ENCODE results near the gene ZNF536.

Gene ZNF536

GRCh38 chr19:30543243-30543945 lies 171.2 kb downstream of the ZNF536 start:
- no peak for DNase-seq

GRCh38 chr19:30545752-30546151 lies 173.6 kb downstream of the ZNF536 start:
- DNase-seq: no peak

GRCh38 chr19:30546332-30546731 lies 174.1 kb downstream of the ZNF536 start:
- DNase-seq: no peak

GRCh38 chr19:30547246-30547645 lies 175.1 kb downstream of the ZNF536 start:
- DNase-seq: no peak

- no peak for DNase-seq
Observed at GRCh38 chr19:30549151-30549550, 177.0 kb downstream of the ZNF536 start.

- DNase-seq: no peak
Observed at GRCh38 chr19:30551271-30551670, 179.1 kb downstream of the ZNF536 start.

GRCh38 chr19:30552593-30552992 lies 180.4 kb downstream of the ZNF536 start:
- DNase-seq: no peak

- no peak for DNase-seq
Observed at GRCh38 chr19:30555075-30555790, 183.0 kb downstream of the ZNF536 start.

- no peak for DNase-seq
Observed at GRCh38 chr19:30555791-30556110, 183.6 kb downstream of the ZNF536 start.

- DNase-seq: no peak
Observed at GRCh38 chr19:30556230-30556711, 184.1 kb downstream of the ZNF536 start.

GRCh38 chr19:30557212-30557611 lies 185.0 kb downstream of the ZNF536 start:
- no peak for DNase-seq

- no peak for DNase-seq
Observed at GRCh38 chr19:30557927-30558557, 185.9 kb downstream of the ZNF536 start.

GRCh38 chr19:30558793-30559192 lies 186.6 kb downstream of the ZNF536 start:
- no peak for DNase-seq

- no peak for DNase-seq
Observed at GRCh38 chr19:30559446-30559845, 187.3 kb downstream of the ZNF536 start.

GRCh38 chr19:30562981-30563380 lies 190.8 kb downstream of the ZNF536 start:
- DNase-seq: no peak

- no peak for DNase-seq
Observed at GRCh38 chr19:30563691-30564090, 191.5 kb downstream of the ZNF536 start.

- DNase-seq: no peak
Observed at GRCh38 chr19:30564551-30565011, 192.4 kb downstream of the ZNF536 start.

GRCh38 chr19:30565636-30566035 lies 193.5 kb downstream of the ZNF536 start:
- DNase-seq: no peak

GRCh38 chr19:30566681-30567420 lies 194.7 kb downstream of the ZNF536 start:
- no peak for DNase-seq

- no peak for DNase-seq
Observed at GRCh38 chr19:30567536-30568232, 195.5 kb downstream of the ZNF536 start.

GRCh38 chr19:30570194-30570593 lies 198.0 kb downstream of the ZNF536 start:
- no peak for DNase-seq

GRCh38 chr19:30577551-30578105 lies 205.4 kb downstream of the ZNF536 start:
- DNase-seq: no peak

Data from CD4-positive, alpha-beta T cell treated with Interleukin-12 subunit alpha and Interleukin-12 subunit beta, for 1 hour (primary cell).